Fibroblast of the aortic adventitia (primary cell): Measurements from ENCODE around the gene PDE3B. TPM values are rescaled to one million over a fixed set of nuclear protein-coding genes. Genes with fewer than 3 reads are reported as not detected.
"Not testable (repeated sequence)": the region's sequence is repeated elsewhere in the genome, so short reads cannot be mapped to it uniquely, and the experiment has no call there.

Experiments used
- DNase-seq: peaks from one replicate; pipeline ENCODE4 v3.0.0-alpha.2; 2010; ENCODE audit warnings: low read depth
- H3K4me3 ChIP-seq: 2 replicates; pipeline ENCODE4 v1.5.1; 2011; ENCODE audit warnings: low read depth, mild to moderate bottlenecking, control low read depth, low read length, moderate library complexity
- CTCF ChIP-seq: IDR thresholded peaks from 2 replicates; pipeline ENCODE4 v1.5.1; 2011; ENCODE audit warnings: mild to moderate bottlenecking, low read length, control low read depth, inconsistent platforms; ENCODE audit not compliant: insufficient read depth
- total RNA-seq: library from RNA; depleted of rRNA; stranded (reverse); fragments of >200 nt; gene quantifications from 2 replicates; pipeline ENCODE4 v1.2.3, GENCODE V29; 2012; ENCODE audit warnings: low replicate concordance

PDE3B gene
- total RNA-seq, 1 donor = 2.8 TPM

GRCh38 chr11:14725150-14725549 is 81.5 kb downstream of the PDE3B start:
- DNase-seq = no peak
- TF ChIP-seq CTCF = no peak
- no peak overlapping the region for H3K4me3 ChIP-seq

- DNase-seq = no peak
- no peak overlapping the region for H3K4me3 ChIP-seq
- no peak for TF ChIP-seq CTCF
Measured at GRCh38 chr11:14727215-14727614, 83.6 kb downstream of the PDE3B start.

DNA sequence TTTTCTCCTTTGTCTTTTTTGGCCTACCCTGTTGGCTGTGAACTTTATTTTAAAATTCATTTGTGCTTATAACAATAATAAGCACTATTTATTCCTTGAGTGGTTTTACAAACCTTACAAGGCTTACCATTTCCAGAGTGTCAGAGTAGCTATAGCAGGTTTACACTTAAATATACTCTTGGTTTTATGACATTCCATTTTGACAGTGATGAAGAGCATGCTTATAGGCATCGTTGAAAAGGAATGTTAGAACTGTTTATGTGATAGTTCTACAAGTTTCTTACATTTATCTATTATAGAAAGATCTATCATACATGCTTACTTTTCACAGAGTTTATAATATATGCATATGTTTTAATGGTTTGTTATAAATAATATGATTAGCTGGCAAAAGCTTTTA is 84.1 kb downstream of the PDE3B start:
- H3K4me3 ChIP-seq = no peak overlapping the region
- no peak for TF ChIP-seq CTCF
- DNase-seq = no peak

DNA sequence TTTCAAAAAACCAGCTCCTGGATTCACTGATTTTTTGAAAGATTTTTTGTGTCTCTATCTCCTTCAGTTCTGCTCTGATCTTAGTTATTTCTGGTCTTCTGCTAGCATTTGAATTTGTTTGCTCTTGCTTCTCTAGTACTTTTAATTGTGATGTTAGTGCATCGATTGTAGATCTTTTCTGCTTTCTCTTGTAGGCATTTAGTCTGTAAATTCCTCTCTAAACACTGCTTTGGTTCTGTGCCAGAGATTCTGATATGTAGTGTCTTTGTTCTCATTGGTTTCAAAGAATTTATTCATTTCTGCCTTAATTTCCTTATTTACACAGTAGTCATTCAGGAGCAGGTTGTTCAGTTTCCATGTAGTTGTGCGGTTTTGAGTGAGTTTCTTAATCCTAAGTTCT is 96.9 kb downstream of the PDE3B start:
- not testable (repeated sequence) for DNase-seq

DNA sequence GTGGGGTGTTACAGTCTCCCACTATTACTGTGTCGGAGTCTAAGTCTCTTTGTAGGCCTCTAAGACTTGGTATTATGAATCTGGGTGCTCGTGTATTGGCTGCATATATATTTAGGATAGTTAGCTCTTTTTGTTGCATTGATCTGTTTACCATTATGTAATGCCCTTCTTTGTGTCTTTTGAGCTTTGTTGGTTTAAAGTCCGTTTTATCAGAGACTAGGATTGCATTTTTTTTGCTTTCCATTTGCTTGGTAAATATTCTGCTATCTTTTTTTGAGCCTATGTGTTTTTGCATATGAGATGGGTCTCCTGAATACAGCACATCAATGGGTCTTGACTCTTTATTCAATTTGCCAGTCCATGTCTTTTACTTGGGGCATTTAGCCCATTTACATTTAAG is 97.6 kb downstream of the PDE3B start:
- DNase-seq = no peak
- no peak overlapping the region for H3K4me3 ChIP-seq
- no peak for TF ChIP-seq CTCF

More for the DNA sequence above, 96.9 kb downstream of the PDE3B start:
- not testable (repeated sequence) for H3K4me3 ChIP-seq

GRCh38 chr11:14742849-14743559 is 99.4 kb downstream of the PDE3B start:
- DNase-seq = no peak
- TF ChIP-seq CTCF = no peak
- H3K4me3 ChIP-seq = no peak overlapping the region

DNA sequence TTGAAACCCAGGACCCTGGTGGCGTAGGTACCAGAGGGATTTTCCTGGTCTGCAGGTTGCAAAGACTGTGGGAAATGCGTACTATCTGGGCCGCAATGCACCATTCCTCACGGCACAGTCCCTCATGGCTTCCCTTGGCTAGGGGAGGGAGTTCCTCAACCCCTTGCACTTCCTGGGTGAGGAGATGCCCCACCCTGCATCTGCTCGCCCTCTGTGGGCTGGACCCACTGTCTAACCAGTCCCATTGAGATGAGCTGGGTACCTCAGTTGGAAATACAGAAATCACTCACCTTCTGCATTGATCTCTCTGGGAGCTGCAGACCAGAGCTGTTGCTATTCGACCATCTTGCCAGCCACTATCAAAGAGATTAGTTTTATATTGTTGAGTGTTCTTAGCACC is 100.1 kb downstream of the PDE3B start:
- DNase-seq, H3K4me3 ChIP-seq: not testable (repeated sequence)

GRCh38 chr11:14746857-14747395 is 103.3 kb downstream of the PDE3B start:
- no peak for DNase-seq
- no peak for TF ChIP-seq CTCF
- no peak overlapping the region for H3K4me3 ChIP-seq
